GM21717 (cell line): Measurements from ENCODE around the gene IRGC.
"Not testable (repeated sequence)": the region's sequence is repeated elsewhere in the genome, so short reads cannot be mapped to it uniquely, and the experiment has no call there.

Experiments used
- ATAC-seq: cut with Tn5 transposase; IDR thresholded peaks from one replicate; pipeline ENCODE4 v1.9.1; 2021; ENCODE audit warnings: mild to moderate bottlenecking, moderate library complexity; ENCODE audit not compliant: unreplicated experiment

IRGC gene

GRCh38 chr19:43751466-43752220 lies 35.8 kb downstream of the IRGC start:
- no peak for ATAC-seq

- ATAC-seq, result no peak
These were observed 36.5 kb downstream of the IRGC start for GRCh38 chr19:43752287-43752875.

GRCh38 chr19:43754253-43754502 lies 38.3 kb downstream of the IRGC start:
- ATAC-seq, result no peak

GRCh38 chr19:43754503-43755255 lies 38.8 kb downstream of the IRGC start, which contains the start of gene SMG9:
TSS of gene SMG9 (minus strand) at chr19:43754962. CDS start at chr19:43750741, 4,221 bp downstream.
- ATAC-seq, result peak; percentile 43

GRCh38 chr19:43755256-43755801 lies 39.5 kb downstream of the IRGC start:
- ATAC-seq, result peak; percentile 23

- ATAC-seq, result no peak
These were observed 43.6 kb downstream of the IRGC start for GRCh38 chr19:43759515-43759914.

- no peak for ATAC-seq
These were observed 45.1 kb downstream of the IRGC start for GRCh38 chr19:43760941-43761340.

GRCh38 chr19:43762814-43763213 lies 46.9 kb downstream of the IRGC start:
- no peak for ATAC-seq

GRCh38 chr19:43763473-43763939 lies 47.6 kb downstream of the IRGC start:
- no peak for ATAC-seq

- not testable (repeated sequence) for ATAC-seq
These were observed 48.8 kb downstream of the IRGC start for GRCh38 chr19:43764684-43765083.

- ATAC-seq, result peak; percentile 50
These were observed 49.4 kb downstream of the IRGC start for GRCh38 chr19:43765109-43765876.

GRCh38 chr19:43766755-43767043 lies 50.8 kb downstream of the IRGC start:
- ATAC-seq, result no peak

GRCh38 chr19:43767316-43767715 lies 51.4 kb downstream of the IRGC start:
- ATAC-seq, result no peak

- ATAC-seq, result no peak
These were observed 51.9 kb downstream of the IRGC start for GRCh38 chr19:43767818-43768217.

- no peak for ATAC-seq
These were observed 52.6 kb downstream of the IRGC start for GRCh38 chr19:43768273-43769050.

- no peak for ATAC-seq
These were observed 53.4 kb downstream of the IRGC start for GRCh38 chr19:43769256-43769655.
